ENCODE results near the gene SH2B3.

GRCh38 chr12:111428081-111428727 lies 22.5 kb downstream of the SH2B3 start:
- no peak for TF ChIP-seq POLR2A (IDR thresholded peaks at IDR 0.05)
- no peak for TF ChIP-seq CTCF (IDR thresholded peaks at IDR 0.05)

Data from heart left ventricle (tissue), 13 donors.